GM10248 (cell line): ENCODE data around the gene PCLO.

Source experiments
- CTCF ChIA-PET: fragments of 300-600 bp; sonication (Branson Sonifier 250); formaldehyde crosslinking; extraction: SDS; loops from one replicate; lab custom pipeline; 2021; ENCODE audit warnings: antibody characterized with exemption; lab: Yijun Ruan, JAX
- POLR2A ChIA-PET: fragments of 350-650 bp; sonication (Branson Sonifier 250); formaldehyde crosslinking; extraction: SDS; loops from one replicate; lab custom pipeline; 2020; ENCODE audit warnings: antibody characterized with exemption; lab: Yijun Ruan, JAX
- DNase-seq: peaks from one replicate; pipeline ENCODE4 v3.0.0; 2012; ENCODE audit errors: extremely low spot score
- TF ChIP-seq, protein P1 (sequence below): IDR thresholded peaks from 2 replicates; pipeline ENCODE4 v1.5.1; 2012; ENCODE audit warnings: mild to moderate bottlenecking, low read depth; ENCODE audit errors: extremely low read depth, missing control alignments, control extremely low read depth

Gene PCLO

DNA sequence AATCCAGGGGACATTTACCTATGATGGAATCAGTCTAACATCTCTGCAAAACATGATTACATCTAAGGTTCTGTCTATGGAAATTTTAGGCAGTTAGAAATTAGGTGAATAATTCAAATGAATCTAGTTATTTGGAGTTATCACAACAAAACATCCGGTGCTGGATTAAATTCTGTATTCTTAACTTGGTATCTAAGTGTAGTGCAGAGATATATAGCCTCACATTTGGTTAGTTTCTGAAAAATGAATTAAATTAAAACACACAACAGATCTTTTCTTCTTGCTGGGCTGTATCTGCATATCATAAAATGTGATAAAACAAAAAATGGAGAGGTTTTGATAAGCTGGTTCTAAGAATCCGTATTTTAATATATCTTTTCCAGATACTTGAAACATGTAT is 354.1 kb downstream of the PCLO start:
- TF ChIP-seq, protein P1, sequence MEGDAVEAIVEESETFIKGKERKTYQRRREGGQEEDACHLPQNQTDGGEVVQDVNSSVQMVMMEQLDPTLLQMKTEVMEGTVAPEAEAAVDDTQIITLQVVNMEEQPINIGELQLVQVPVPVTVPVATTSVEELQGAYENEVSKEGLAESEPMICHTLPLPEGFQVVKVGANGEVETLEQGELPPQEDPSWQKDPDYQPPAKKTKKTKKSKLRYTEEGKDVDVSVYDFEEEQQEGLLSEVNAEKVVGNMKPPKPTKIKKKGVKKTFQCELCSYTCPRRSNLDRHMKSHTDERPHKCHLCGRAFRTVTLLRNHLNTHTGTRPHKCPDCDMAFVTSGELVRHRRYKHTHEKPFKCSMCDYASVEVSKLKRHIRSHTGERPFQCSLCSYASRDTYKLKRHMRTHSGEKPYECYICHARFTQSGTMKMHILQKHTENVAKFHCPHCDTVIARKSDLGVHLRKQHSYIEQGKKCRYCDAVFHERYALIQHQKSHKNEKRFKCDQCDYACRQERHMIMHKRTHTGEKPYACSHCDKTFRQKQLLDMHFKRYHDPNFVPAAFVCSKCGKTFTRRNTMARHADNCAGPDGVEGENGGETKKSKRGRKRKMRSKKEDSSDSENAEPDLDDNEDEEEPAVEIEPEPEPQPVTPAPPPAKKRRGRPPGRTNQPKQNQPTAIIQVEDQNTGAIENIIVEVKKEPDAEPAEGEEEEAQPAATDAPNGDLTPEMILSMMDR = no peak
- POLR2A ChIA-PET = no interaction called here
- DNase-seq = no peak
- CTCF ChIA-PET = interaction anchor here (2.6 to 2.7 kb wide), 2 partner anchors 12 to 14 kb away, joined by 5 to 19 read pairs; no protein-coding TSS in a partner anchor

GRCh38 chr7:82805527-82805960 is 357.1 kb downstream of the PCLO start:
- DNase-seq = no peak
- ChIA-PET CTCF (interaction anchor here (0.9 kb wide), 1 partner anchor 30 kb away, joined by 3 read pairs; no protein-coding TSS in a partner anchor), POLR2A (no interaction called here)
- TF ChIP-seq, protein P1 = no peak

- TF ChIP-seq, protein P1 = no peak
- POLR2A ChIA-PET = no interaction called here
- DNase-seq = no peak
- CTCF ChIA-PET = interaction anchor here (1.1 to 1.6 kb wide), 2 partner anchors 14 to 18 kb away, joined by 4 to 5 read pairs; no protein-coding TSS in a partner anchor
These were observed 359.3 kb downstream of the PCLO start for GRCh38 chr7:82803411-82803810.

DNA sequence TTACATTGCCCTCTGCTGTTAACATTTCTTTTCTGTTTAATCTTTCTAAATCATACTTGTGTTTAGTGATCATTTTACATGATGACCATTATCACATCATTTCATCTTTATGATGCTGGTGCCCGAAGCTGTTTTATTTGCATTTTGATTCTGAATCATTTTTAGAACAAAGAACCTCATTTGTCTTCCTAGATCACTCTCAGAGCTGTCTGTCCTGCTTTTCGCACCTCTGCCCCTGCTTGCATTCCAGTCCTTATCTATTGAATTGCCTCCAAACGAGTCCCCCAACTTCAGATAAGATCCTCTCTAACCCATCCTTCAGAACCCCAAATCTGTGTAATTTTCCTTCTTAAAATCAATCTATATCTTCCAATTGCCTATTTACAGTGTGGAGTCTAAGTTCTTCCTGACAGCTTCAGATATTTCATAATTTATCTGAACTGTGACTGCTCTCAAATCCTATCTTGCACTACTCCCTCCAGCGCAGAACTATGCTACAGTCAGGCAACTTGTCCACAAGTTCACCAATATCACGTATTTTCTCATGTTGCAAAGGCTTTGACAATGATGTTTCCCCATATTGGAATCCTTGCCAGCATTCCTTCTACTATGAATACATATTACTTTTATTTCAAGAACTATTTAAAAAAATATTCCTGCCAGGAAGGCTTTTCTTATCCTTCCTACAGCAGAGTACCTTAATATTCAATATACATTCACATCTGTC is 372.6 kb downstream of the PCLO start:
- POLR2A ChIA-PET = no interaction called here
- DNase-seq = no peak
- CTCF ChIA-PET = no interaction called here
- TF ChIP-seq, protein P1 = no peak

DNA sequence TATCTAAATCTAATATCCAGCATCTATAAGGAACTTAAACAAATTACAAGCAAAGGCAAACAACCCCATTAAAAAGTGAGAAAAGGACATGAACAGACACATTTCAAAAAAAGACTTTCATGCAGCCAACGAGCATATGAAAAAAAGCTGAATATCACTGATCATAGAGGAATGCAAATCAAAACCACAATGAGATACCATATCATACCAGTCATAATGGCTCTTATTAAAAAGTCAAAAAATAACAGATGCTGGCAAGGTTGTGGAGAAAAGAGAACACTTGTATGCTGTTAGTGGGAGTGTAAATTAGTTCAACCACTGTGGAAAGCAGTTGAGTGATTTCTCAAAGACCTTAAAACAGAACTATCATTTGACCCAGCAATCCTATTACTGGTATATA is 384.7 kb downstream of the PCLO start:
- ChIA-PET CTCF (no interaction called here), POLR2A (no interaction called here)
- DNase-seq = no peak

GRCh38 chr7:82762880-82763279 is 399.8 kb downstream of the PCLO start:
- ChIA-PET POLR2A (no interaction called here), CTCF (no interaction called here)
- no peak for DNase-seq
- TF ChIP-seq, protein P1 = no peak

More for the DNA sequence above, 384.7 kb downstream of the PCLO start:
- TF ChIP-seq, protein P1 = no peak
